AG10803 (cell line): Measurements from ENCODE around the gene ICE2.

Experiments used
- DNase-seq: peaks from one replicate; pipeline ENCODE4 v3.0.0; 2010; ENCODE audit warnings: low read depth
- H3K4me3 ChIP-seq: 2 replicates; pipeline ENCODE4 v1.5.1; 2011; ENCODE audit warnings: mild to moderate bottlenecking, low read length, control low read depth
- CTCF ChIP-seq: conservative IDR thresholded peaks from 2 replicates; pipeline ENCODE4 v1.5.1; 2011; ENCODE audit warnings: mild to moderate bottlenecking, low read length, control low read depth, inconsistent platforms

The ICE2 gene

GRCh38 chr15:60382773-60383674, 95.9 kb downstream of the ICE2 start:
- H3K4me3 ChIP-seq = no peak overlapping the region
- no peak for DNase-seq
- no peak for TF ChIP-seq CTCF

- TF ChIP-seq CTCF = no peak
- peak; percentile 75 for DNase-seq
- no peak overlapping the region for H3K4me3 ChIP-seq
These were observed 97.7 kb downstream of the ICE2 start for GRCh38 chr15:60381148-60381788.

- peak; percentile 100 for DNase-seq
These were observed 99.2 kb downstream of the ICE2 start for GRCh38 chr15:60379525-60380274.

GRCh38 chr15:60379185-60379524, 99.8 kb downstream of the ICE2 start:
- no peak for TF ChIP-seq CTCF
- no peak overlapping the region for H3K4me3 ChIP-seq
- no peak for DNase-seq

More at GRCh38 chr15:60379525-60380274, 99.2 kb downstream of the ICE2 start:
- H3K4me3 ChIP-seq = no peak overlapping the region
- TF ChIP-seq CTCF = no peak

GRCh38 chr15:60376677-60377095, 102.3 kb downstream of the ICE2 start:
- no peak for DNase-seq
- peak overlapping the region; percentile 6; the same call in 1 of the 2 replicates for H3K4me3 ChIP-seq
- TF ChIP-seq CTCF = no peak

GRCh38 chr15:60375306-60375705, 103.6 kb downstream of the ICE2 start:
- no peak for DNase-seq
- TF ChIP-seq CTCF = no peak
- H3K4me3 ChIP-seq = no peak overlapping the region
